HT1080 (cell line): ENCODE data around the gene GPR151. TPM values are rescaled to one million over a fixed set of nuclear protein-coding genes. Genes with fewer than 3 reads are reported as not detected.

Source experiments
- DNase-seq: peaks from one replicate; pipeline ENCODE4 v3.0.0-alpha.2; 2015; ENCODE audit warnings: low read depth
- total RNA-seq: library from RNA; depleted of rRNA; stranded (reverse); fragments of >200 nt; shearing (Covaris generic); gene quantifications from 2 replicates; pipeline ENCODE4 v1.2.3, GENCODE V29; 2014

GPR151 gene
- total RNA-seq, 1 experiment from 2014 or later, result not detected

GRCh38 chr5:146521403-146522106 is 5.6 kb upstream of the GPR151 start:
- no peak for DNase-seq

DNA sequence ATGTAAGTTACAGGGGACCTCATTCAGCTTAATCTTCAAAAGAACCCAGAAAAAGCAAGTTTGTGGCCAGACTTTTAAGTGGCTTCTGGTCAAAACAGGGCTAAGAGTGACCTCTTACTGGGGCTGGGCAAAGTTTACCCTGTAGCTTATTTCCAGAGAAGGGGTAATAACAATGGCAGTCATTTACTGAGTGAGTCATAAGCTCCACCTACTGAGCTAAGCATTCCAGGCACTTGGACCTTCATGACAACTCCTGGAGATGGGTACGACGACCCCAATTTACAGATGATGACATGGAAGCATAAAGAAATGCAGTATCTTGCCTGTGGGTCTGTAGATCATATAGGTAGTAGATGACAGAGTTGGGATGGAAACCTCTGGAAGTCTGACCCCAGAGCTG is 4.7 kb upstream of the GPR151 start:
- peak; percentile 16 for DNase-seq

- no peak for DNase-seq
These were observed 3.6 kb upstream of the GPR151 start for GRCh38 chr5:146519554-146519953.

- DNase-seq, result no peak
These were observed 378 bp downstream of the GPR151 start for GRCh38 chr5:146515473-146516150.

GRCh38 chr5:146514575-146514974 is 1.4 kb downstream of the GPR151 start:
- no peak for DNase-seq

DNA sequence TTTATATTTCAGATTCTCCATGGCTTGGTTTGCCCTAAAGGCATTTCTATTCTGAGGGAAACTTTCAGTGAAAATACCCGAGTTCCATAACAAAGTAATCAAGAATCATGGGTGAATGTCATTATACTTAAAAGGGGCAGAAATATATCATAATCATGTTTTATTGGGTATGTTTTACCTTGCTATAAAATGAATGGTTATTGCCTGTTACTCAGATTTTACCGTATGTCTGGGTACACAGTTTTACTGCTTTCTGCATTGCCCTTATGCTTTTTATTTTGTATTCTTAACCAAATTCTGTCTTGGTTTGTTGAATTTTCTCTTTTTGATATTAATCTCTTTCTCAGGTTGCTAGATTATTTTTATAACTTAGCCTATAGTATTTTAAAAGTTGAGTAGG is 2.5 kb downstream of the GPR151 start:
- no peak for DNase-seq

- DNase-seq, result no peak
These were observed 5.3 kb downstream of the GPR151 start for GRCh38 chr5:146510559-146511125.

DNA sequence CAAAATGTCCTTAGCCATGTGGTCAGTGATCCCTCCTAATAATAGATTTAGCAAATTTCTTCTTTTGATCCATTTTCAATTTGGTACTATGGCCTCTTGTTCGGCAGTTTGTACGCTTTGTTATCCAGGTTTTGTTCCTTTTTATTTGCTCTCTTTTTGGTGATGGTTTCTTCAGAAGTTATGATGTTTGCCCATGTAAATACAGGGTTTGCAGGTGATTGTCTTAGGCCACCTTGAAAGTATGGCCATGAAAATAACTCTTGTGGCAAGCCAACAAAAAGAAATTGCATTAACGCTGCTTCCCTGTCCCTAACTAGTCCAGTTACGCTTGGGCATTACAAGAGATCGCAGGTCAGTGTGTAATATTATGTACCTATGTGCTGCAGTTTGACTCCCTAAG is 8.6 kb downstream of the GPR151 start:
- no peak for DNase-seq

GRCh38 chr5:146499680-146500079 is 16.3 kb downstream of the GPR151 start:
- no peak for DNase-seq

- no peak for DNase-seq
These were observed 21.3 kb downstream of the GPR151 start for GRCh38 chr5:146494656-146495055.

- no peak for DNase-seq
These were observed 25.7 kb downstream of the GPR151 start for GRCh38 chr5:146490089-146490843.

GRCh38 chr5:146484714-146485391 is 31.1 kb downstream of the GPR151 start:
- no peak for DNase-seq

DNA sequence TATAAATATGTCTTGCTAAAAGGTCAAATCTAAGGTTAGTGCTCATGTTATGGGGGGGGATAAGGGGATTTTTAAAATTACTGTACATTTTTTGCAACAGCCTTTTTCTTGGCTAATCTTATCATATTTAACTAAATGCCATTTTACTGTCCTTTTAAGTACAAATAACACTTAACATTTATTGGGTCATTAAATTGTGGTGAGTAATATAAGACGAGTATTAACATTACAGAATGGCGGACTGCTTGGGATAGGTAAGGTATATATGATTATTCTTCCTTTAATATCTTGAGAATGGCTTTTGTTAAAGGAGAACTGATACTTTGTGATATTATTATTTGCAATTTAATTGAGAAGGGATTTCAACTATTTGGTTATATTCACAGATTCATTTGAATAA is 33.2 kb downstream of the GPR151 start:
- no peak for DNase-seq

DNA sequence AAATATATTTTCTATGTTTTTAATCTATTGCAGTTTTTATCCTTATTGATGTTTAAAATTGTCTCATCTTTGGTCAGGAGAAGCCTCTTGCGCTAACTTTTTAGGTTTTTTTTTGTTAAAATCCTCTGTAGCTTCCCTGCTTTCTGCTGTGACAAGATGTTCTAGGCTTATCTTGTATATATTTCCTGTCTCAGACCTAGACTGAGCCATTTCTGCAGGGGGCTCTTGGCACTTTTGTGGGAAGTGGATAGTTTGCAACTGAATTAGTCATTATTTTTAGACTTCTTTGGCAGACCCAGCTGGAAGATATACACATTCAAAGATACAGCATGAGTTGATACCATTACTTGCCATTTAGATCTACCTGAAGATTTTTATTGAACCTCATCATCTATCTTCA is 40.1 kb downstream of the GPR151 start:
- no peak for DNase-seq

GRCh38 chr5:146475190-146475780 is 40.7 kb downstream of the GPR151 start:
- DNase-seq, result no peak

DNA sequence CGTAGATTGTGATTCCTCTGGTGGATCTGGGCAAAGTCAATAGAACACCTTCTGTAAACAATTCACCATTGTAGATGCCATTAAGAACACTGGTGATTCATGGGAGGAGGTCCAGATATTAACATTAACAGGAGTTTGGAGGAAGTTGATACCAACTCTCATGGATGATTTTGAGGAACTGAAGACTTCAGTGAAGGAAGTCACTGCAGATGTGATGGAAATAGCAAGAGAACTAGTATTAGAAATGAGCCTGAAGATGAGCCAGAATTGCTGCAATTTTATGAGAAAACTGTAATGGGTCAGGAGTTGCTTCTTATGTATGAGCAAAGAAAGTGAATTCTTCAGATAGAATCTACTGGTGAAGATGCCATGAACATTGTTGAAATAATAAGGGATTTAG is 41.9 kb downstream of the GPR151 start:
- DNase-seq, result no peak

- DNase-seq, result no peak
These were observed 48.2 kb downstream of the GPR151 start for GRCh38 chr5:146467760-146468159.

DNA sequence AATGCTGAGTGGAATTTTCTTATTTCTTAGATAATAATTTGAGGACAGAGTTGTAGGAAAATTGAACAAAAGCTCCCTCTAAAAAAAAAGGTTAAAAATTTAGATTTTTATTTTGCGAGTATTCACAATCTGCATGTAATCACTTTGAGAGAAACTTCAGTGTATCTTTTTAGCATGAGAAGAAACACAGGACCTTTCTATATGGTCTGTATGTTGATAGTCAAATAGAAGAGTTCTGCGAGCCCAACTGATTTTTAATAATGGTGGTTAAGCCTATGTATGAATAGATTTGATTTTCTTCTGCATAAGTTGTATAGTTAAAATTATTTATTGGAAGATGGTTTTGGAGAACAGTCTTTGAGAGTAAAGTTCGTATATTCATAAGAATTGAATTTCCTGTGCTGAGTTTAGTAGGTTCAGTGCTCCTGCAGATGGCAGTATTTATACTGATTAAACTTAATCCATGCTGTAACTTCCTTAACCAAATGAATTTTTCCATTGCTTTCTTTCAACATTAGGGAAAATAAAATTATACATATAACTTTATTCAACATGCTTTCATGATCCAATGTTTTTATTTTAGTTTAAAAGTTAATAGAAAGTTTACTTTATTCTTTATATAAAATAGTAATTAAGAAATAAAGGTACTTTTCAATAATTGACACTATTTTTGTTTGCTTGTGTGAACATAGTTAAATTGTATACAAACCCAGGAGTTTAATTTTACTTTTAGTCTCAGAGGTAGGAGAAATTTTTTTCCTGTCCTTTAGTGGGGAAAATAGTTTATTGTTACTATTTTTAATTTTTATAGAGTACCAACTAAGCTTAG is 49.3 kb downstream of the GPR151 start:
- no peak for DNase-seq

DNA sequence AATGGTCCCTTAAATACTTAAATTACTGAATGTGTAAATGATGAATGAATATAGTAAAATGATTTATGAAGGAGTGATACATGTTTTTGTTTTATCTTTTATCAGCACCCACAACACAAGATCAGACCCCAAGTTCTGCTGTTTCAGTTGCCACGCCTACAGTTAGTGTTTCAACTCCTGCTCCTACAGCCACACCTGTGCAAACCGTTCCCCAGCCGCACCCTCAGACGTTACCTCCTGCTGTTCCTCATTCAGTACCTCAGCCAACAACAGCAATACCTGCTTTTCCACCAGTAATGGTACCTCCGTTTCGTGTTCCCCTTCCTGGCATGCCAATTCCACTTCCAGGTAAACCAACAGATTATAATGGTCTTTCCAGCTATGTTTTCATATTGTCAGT is 52.5 kb downstream of the GPR151 start:
- DNase-seq, result no peak
